Head of caudate nucleus (tissue), 42 donors: ENCODE measurements around the gene AP3D1.
"Not testable (repeated sequence)": the region's sequence is repeated elsewhere in the genome, so short reads cannot be mapped to it uniquely, and the experiment has no call there.

Source experiments
- DNase-seq, 42 donors: peaks; one replicate each; pipeline versions ENCODE4 v3.0.0 to v3.0.0-alpha.2; 2020 to 2021; ENCODE audit warnings: mixed read lengths in 7 of 42
- intact Hi-C: fragments of 100-400 bp; cut with DNase I; formaldehyde crosslinking; loops from one replicate; pipeline ENCODE4 v1.15.0; 2022

Gene AP3D1

DNA sequence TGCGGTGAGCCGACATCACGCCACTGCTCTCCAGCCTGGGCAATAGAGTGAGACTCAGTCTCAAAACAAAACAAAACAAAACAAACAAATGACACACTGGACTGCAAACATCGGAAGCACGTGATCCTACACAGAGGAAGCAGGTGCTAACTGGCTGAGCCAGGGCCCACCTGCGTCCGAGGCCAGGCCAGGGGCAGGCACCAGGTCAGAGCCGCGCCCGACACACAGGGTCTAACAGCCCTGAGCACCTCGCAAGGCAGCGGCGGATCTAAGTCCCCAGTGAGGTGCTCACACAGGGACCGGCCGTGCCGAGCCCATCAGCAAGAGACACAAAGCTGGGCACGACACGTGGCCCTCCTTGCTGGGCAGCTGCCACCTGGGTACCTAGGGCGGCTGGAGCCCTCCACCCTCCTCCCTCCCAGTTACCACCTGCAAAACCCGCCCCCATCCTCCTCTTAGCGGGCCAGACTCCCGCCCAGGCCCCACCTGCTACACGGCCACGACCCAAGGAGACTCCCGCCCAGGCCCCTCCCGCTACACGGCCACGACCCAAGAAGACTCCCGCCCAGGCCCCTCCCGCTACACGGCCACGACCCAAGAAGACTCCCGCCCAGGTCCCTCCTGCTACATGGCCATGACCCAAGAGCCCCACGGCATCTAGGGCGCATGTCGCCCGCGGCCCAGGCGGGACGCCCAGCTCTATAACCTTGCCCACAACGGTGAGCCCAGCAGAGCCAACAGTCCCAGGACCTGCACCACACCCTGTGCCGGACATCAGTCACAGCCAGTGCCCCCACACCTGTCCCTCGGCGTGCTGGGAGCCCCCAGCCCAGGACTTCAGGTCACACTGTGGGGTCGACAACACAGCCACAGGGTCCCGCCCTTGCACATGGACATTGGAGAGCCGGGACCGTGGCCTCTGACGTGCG is 15.6 kb downstream of the AP3D1 start:
- DNase-seq, result no peak
- intact Hi-C loops, result no loop called here

DNA sequence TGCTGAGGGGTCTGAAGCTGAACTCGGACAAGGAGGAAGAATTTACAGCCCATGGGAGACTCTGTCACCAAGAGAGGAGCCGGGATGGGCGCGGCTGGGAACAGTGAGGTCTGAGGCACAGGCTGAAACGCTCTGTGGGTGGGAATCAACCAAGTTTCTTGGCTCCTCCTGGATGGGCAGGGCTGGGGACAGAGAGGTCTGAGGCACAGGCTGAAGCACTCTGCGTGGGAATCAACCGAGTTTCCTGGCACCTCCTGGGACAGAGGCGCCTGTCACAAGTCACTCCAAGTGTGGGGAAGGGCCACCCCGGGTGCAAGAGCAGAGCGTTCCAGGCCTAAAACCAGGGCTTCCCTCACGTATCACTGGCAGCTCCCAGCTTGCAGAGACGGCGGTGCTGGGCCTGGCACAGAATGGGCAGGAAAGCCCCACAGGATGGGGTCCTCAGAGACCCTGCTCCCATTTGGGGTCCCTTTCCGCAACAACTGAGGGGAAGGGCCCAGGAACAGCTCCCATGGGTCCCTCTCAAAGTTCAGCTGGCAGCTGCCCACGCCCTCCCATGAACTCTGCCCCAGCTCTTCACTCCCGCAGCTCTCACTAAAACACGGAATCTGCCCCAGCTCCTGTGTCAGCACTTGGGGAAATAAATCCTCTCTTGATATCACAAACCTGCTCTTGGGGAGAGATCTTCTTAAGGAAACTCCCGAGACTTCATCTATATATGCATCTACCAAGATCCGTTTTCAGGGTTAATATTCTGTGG is 18.5 kb downstream of the AP3D1 start:
- peak in 1 of 42 donors; percentile 20 for DNase-seq

GRCh38 chr19:2132191-2132590 is 19.2 kb downstream of the AP3D1 start:
- intact Hi-C loops, result no loop called here
- DNase-seq, result no peak

More for the DNA sequence above, 18.5 kb downstream of the AP3D1 start:
- intact Hi-C loops, result no loop called here

DNA sequence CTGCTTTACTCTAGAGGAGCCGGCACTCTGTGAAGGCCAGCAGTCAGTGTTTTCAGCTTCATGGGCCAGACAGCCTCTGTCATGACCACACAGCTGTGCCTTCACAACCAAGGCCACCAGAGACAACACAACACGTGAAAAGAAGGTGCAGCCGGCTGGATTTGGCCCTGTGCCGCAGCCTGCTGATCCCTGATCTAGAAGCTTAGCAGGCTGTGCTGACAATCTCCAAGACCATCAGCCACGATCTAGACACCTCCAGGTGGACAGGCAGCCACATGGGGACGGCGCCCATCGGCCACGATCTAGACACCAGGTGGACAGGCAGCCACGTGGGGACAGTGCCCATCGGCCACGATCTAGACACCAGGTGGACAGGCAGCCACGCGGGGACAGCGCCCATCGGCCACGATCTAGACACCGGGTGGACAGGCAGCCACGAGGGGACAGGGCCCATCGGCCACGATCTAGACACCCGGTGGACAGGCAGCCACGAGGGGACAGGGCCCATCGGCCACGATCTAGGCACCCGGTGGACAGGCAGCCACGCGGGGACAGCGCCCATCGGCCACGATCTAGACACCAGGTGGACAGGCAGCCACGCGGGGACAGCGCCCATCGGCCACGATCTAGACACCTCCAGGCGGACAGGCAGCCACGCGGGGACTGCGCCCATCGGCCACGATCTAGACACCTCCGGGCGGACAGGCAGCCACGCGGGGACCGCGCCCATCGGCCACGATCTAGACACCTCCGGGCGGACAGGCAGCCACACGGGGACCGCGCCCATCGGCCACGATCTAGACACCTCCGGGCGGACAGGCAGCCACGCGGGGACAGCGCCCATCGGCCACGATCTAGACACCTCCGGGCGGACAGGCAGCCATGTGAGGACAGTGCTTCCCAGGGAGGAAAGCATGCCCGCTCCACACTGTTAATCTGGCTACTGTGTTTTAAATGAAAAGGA is 20.1 kb downstream of the AP3D1 start:
- intact Hi-C loops, result not testable (repeated sequence)

GRCh38 chr19:2129892-2130770 is 21.2 kb downstream of the AP3D1 start:
- intact Hi-C loops, result no loop called here
- DNase-seq, result no peak

More for the DNA sequence above, 20.1 kb downstream of the AP3D1 start:
- not testable (repeated sequence) for DNase-seq

- intact Hi-C loops, result no loop called here
- peak in 5 of 42 donors; percentile 23 to 45 (median 27) for DNase-seq
These were observed 21.9 kb downstream of the AP3D1 start for GRCh38 chr19:2129486-2129885.

DNA sequence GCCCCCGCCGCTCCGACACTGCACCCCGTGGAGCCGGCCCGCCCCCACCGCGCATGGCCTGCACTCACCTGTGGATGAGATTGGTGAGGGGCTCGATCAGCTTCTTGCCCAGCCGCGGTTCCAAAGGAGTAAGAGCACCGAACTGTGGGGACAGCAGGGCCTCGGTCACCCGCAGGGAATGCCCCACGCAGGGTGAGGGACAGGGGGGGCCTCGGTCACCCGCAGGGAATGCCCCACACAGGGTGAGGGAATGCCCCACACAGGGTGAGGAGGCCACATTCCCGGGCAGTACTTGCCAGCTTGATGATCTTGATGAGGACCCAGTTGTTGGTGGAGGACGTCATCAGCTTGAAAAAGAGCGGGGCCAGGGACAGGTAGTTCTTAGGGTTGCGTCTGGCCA is 22.3 kb downstream of the AP3D1 start:
- intact Hi-C loops, result no loop called here
- DNase-seq, result no peak

GRCh38 chr19:2128252-2128651 is 23.1 kb downstream of the AP3D1 start:
- DNase-seq, intact Hi-C loops: not testable (repeated sequence)

DNA sequence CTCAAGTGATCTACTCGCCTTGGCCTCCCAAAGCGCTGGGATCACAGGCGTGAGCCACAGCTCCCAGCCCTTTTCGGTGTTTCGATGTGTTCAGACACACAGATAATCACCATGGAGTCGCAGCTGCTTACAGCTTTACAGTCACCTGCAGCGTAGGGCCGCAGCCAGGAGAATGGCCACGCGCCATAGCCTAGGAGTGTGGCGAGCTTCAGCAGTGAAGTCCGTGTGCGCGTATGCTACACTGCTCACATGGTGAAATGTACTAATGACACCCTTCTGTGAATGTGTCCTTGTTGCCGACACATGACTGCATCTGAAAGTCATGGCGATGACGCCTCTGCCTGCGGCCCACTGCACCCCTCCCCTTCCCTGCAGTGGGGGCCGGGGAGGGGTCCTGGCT is 23.6 kb downstream of the AP3D1 start:
- no peak for DNase-seq
- intact Hi-C loops, result no loop called here

DNA sequence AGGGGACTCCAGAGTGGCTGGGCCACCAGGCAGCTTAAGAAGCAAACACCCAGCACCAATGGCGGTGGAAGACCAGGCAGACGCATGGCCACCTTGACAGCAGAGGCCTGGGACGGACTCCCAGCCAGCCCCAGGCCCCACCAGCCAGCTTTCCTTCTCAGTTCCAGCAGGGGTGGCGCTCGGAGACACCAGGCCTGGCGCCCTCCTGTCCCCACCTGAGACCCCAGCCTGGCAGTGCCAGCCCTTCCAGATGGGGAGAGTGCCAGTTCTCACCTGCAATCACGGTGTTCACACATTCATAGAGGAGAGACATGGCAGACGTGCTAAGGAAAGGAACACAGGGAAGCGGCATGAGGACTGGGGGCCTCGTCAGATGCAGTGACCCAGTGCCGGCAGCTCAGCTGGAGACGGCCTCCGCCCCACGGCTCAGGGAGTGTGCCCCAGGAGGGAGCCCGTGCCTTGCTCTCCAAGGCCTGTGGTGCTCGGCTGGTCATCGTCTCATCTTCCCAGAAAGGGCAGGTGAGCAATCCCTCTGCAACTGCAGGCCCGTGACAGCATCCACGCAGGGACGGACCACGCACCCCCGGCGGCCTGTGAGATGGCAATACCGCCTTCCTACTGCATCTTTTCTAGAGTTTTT is 24.4 kb downstream of the AP3D1 start:
- no peak for DNase-seq
- intact Hi-C loops, result no loop called here

GRCh38 chr19:2123682-2124387 is 27.5 kb downstream of the AP3D1 start:
- DNase-seq, result no peak
- intact Hi-C loops, result no loop called here

GRCh38 chr19:2122982-2123381 is 28.4 kb downstream of the AP3D1 start:
- DNase-seq, result no peak
- intact Hi-C loops, result no loop called here

DNA sequence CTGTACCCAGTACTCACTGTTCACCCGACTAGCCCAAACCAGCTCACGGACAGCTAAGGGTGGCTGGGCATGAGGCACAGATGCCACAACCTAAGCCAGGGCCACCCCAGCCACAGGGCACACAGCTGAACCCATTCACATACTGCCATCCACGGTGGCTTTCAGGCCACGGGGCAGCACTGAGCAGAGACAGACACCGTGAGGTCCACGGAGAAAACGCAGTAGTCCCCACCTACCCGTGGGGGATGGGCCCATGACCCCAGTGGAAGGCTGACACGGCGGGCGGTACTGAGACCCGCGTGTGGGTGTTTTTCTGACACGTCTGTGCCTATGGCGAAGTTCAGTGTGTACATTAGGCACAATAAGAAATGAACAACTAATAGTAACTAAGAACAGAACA is 29.1 kb downstream of the AP3D1 start:
- DNase-seq, result no peak
- intact Hi-C loops, result no loop called here

DNA sequence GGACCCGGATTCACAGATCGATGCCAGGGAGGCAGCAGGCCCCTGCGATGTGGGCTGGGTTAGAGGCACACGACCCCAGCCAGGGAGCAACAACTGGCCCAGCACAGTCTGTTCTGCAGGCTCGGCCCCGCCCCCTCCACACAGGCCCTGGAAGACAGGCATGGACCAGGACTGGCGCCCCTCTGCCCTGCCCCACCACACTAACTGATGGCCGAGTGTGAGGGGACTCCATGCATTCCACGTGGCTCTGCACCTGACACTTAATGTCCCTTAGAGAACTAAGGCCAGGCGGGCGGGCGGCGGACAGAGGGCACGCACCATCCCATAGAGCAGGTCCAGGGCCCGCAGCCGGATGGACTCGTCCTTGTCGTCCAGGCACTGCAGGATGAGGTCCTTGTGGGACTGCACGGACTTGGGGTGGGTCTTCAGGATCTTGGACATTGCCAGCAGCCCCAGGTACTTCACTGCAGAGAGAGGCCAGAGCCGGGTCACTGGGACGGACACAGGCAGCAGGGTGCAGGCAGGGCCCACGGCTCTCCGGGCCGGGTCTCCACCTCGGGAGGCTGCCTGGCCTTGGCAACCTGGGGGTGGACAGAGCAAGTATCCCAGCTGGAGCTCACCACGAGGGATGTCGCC is 29.8 kb downstream of the AP3D1 start:
- intact Hi-C loops, result no loop called here
- DNase-seq, result no peak

DNA sequence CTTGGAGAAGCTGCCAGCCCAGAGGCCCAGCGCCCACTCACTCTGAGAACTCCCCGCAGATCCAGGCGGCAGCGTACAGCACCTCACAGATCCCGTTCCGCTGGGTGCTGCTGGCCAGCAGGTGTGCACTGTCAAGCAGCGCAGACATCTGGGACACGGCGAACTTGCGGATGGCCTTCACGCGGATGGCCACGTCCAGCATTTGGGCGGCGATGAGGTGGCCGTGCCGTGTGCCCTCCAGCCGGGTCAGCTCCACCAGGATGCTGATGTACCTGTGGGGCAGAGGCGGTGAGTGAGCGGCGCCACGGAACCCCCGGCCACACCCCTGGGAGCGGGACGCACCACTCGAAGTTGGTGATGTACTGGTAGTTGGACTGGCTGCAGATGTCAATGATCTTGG is 30.5 kb downstream of the AP3D1 start:
- DNase-seq, result no peak
- intact Hi-C loops, result no loop called here

GRCh38 chr19:2119921-2120785 is 31.2 kb downstream of the AP3D1 start:
- no peak for DNase-seq
- intact Hi-C loops, result no loop called here
